A549 (cell line): Measurements from ENCODE around the gene STX18.

Experiments used
- CTCF ChIP-seq: fragments of >200 bp; sonication (Bioruptor Twin); formaldehyde crosslinking; IDR thresholded peaks from 3 replicates; pipeline ENCODE4 v1.5.1; 2016
- EP300 ChIP-seq, 2 experiments: fragments of >200 bp; sonication (Bioruptor Twin); formaldehyde crosslinking; IDR thresholded peaks; 2 replicates in 1 of 2; 3 replicates in 1 of 2; pipeline ENCODE4 v1.6.1; 2016 to 2017
- FOXS1 ChIP-seq: fragments of 250-450 bp; sonication (Bioruptor Pico); IDR thresholded peaks from 2 replicates; pipeline ENCODE4 v1.5.0; 2020; ENCODE audit warnings: mild to moderate bottlenecking, moderate library complexity
- JUN ChIP-seq, 2 experiments: fragments of >200 bp; sonication (Bioruptor Twin); formaldehyde crosslinking; IDR thresholded peaks; 2 replicates in 1 of 2; 3 replicates in 1 of 2; pipeline ENCODE4 v1.6.1; 2016 to 2017
- JUNB ChIP-seq: fragments of >200 bp; sonication (Bioruptor Twin); formaldehyde crosslinking; IDR thresholded peaks from 2 replicates; pipeline ENCODE4 v1.6.1; 2016
- POLR2A ChIP-seq: IDR thresholded peaks from 2 replicates; pipeline ENCODE4 v1.6.1; 2012; ENCODE audit warnings: mild to moderate bottlenecking, low read length
- REST ChIP-seq: fragments of 200-600 bp; sonication (generic); IDR thresholded peaks from 2 replicates; pipeline ENCODE4 v1.6.1; 2016; ENCODE audit warnings: antibody characterized with exemption, mild to moderate bottlenecking, moderate library complexity
- USF2 ChIP-seq: fragments of 450-650 bp; IDR thresholded peaks from 2 replicates; pipeline ENCODE4 v1.6.1; 2014; ENCODE audit warnings: antibody characterized with exemption

- TF ChIP-seq REST = no peak
- TF ChIP-seq EP300 (IDR thresholded peaks at IDR 0.05) = no peak
- no peak for TF ChIP-seq USF2
- no peak for TF ChIP-seq FOXS1
- no peak for TF ChIP-seq CTCF
- no peak for TF ChIP-seq POLR2A
- no peak for TF ChIP-seq JUN (IDR thresholded peaks at IDR 0.05)
- no peak for TF ChIP-seq JUNB
Measured at GRCh38 chr4:4440333-4441061, 101.4 kb downstream of the STX18 start.
